Heart left ventricle (tissue), 13 donors: ENCODE measurements around the gene MIER1.

Experiments used
- CTCF ChIP-seq, 12 donors: fragments of 200-600 bp; sonication (generic) in 4 of 12; IDR thresholded peaks; one replicate each; pipeline versions ENCODE4 v1.5.0 to v1.8.0; 2018 to 2022; ENCODE audit warnings: antibody characterized with exemption in 12 of 12, mild to moderate bottlenecking in 5 of 12
- POLR2A ChIP-seq, 2 donors: fragments of 450-650 bp; IDR thresholded peaks; one replicate each; pipeline ENCODE4 v1.6.1; 2017; ENCODE audit warnings: antibody characterized with exemption in 2 of 2, mild to moderate bottlenecking in 2 of 2, moderate library complexity in 2 of 2
- donor health status: ischemic (EF 13 %, LVEDD 7.1; RV severe dilation, severe dysfunction).
- donor health status: DM: no; HTN: yes; CAD: no.
- donor health status: DM: no; HTN: no; CAD: no.
- donor health status: ischemic (EF 25% LVEDD 6.9; RV normal size, moderate dysfunction).
- donor health status: ischemic (EF 25% LVEDD 5.7; RV mildly dilated, moderate dysfunction).
- donor health status: ischemic (EF 35%, LVEDD 5.7; RV mildly dilated, moderate dysfunction).
- donor health status: nonischemic (EF 11% LVEDD 7.7; RV severe dilation, severe dysfunction).
- donor health status: DM: yes; HTN: yes; CAD: no.
- donor health status: PGD.
- donor health status: ischemic (EF 29% LVEDD 5.4; RV normal size, mild dysfunction).
- donor health status: nonischemic (EF 23%, LVEDD 6.1; RV moderate dilation, normal function).

- no peak for TF ChIP-seq CTCF (IDR thresholded peaks at IDR 0.05)
- TF ChIP-seq POLR2A (IDR thresholded peaks at IDR 0.05), result no peak
Measured at GRCh38 chr1:67004176-67004575, 79.4 kb downstream of the MIER1 start.
